Astrocyte of the cerebellum (primary cell): ENCODE measurements around the gene UBE3C.

Source experiments
- DNase-seq: peaks from one replicate; pipeline ENCODE4 v3.0.0-alpha.2; 2011; ENCODE audit warnings: low read depth
- H3K4me3 ChIP-seq: 2 replicates; pipeline ENCODE4 v1.5.1; 2011; ENCODE audit warnings: mild to moderate bottlenecking, low read depth, low read length, moderate library complexity
- in situ Hi-C: cut with HindIII; loops from 2 replicates; pipeline ENCODE4 v1.10.0; 2017; ENCODE audit warnings: low sequenced_read_pairs
- TF ChIP-seq, protein P1 (sequence below): IDR thresholded peaks from 2 replicates; pipeline ENCODE4 v1.5.1; 2012; ENCODE audit warnings: low read length, low read depth, moderate library complexity, mild to moderate bottlenecking; ENCODE audit errors: missing control alignments

UBE3C gene

DNA sequence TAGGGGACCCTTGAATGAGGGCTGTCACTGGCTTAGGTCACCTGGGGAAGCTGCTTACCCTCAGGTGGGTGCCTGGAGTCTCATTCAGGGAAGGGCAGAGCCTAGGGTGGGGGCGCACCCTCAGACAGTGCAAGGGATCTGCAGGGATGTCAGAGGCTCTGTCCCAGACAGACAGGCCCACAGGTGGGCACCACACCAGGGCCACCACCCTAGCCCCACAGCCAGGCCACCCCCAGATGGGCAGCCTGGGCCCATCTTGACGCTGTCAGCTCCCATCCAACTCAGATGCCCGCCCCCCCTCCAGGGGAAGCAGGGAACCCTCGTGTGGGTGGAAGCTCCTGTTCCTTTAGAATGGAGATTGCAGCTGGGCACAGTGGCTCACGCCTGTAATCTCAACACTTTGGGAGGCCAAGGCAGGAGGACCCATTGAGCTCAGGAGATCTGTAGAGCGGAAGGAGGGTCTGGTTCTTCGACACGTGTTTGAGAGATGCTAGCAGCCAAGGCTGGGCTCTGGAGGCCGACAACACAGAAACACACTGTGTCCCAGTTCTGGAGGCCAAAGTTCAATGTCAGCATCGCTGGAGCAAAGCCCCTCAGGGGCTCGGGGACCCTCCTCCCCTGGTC, 139.6 kb downstream of the UBE3C start:
- DNase-seq: no peak
- TF ChIP-seq, protein P1, sequence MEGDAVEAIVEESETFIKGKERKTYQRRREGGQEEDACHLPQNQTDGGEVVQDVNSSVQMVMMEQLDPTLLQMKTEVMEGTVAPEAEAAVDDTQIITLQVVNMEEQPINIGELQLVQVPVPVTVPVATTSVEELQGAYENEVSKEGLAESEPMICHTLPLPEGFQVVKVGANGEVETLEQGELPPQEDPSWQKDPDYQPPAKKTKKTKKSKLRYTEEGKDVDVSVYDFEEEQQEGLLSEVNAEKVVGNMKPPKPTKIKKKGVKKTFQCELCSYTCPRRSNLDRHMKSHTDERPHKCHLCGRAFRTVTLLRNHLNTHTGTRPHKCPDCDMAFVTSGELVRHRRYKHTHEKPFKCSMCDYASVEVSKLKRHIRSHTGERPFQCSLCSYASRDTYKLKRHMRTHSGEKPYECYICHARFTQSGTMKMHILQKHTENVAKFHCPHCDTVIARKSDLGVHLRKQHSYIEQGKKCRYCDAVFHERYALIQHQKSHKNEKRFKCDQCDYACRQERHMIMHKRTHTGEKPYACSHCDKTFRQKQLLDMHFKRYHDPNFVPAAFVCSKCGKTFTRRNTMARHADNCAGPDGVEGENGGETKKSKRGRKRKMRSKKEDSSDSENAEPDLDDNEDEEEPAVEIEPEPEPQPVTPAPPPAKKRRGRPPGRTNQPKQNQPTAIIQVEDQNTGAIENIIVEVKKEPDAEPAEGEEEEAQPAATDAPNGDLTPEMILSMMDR: no peak
- no peak overlapping the region for H3K4me3 ChIP-seq
- in situ Hi-C loops: no loop called here

DNA sequence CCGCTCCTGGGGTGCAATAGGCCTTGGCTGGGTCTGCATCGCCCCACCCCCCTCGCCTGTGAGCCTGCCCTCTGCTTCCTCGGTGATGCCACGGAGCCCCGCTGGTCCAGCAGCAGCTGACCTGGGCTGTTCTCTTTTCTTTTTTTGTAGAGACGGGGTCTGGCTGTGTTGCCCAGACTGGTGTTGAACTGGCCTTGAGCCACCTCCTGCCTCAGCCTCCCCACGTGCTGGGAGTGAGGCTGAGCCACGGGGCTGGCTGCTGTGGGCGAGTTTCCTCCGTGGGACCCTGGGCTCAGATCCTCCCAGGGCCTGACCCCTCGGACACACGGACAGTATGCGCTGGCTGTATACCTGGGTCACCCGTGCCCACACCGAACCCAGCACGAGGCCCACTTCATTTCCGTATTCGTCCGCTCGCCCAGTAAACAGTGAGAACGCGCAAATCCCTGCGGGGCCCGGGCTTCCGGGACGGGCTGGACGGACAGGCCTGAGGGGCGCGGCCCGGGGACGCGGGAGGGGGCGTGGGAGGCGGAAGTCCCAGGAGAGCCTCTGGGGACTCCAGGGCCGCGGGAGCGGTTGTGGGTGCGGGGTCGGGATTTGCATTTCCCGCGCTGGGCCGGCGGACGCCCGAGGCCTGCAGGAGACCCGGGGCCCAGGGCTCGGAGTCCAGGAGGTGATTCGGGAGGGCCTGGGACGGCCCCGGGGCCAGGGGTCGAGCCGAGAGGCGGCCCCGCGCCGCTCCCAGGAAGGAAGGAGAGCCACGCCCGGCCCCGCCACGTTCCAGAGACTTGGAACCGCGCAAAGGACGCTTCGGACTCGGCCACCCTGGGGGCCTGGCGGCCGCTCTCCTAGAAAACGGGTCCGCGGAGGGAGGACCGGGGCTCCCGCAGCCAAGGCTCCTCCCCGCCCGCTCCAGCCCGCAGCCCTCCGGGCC, 140.3 kb downstream of the UBE3C start:
- peak overlapping the region; percentile 30 for H3K4me3 ChIP-seq
- DNase-seq: no peak

DNA sequence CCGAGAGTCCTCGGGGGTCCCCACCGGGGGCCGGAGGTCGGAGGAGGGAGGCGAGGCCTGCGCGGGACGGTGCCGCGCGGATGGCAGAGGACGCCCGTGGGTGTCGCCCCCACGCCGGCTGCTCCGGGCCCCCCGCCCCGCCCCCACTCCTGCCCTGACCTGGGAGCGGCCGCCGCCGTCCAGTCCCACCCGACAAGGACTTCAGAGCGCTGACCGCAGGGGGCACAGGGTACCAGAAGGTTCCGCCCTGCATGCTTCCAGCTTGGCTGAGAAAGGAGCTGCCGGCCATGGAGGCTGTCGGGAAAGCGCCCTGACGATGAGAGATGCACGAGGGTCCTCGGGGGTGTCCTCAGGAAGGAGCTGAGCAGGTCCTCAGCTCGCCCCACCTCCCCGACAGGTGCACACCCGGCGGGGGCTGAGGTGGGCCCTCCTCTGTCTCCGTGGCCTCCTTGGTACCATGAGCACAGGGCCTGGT, 141.1 kb downstream of the UBE3C start:
- in situ Hi-C loops: no loop called here
- peak overlapping the region; percentile 30 for H3K4me3 ChIP-seq
- DNase-seq: no peak
- TF ChIP-seq, protein P1: no peak

More for the DNA sequence above, 140.3 kb downstream of the UBE3C start:
- in situ Hi-C loops: no loop called here
- TF ChIP-seq, protein P1: no peak

DNA sequence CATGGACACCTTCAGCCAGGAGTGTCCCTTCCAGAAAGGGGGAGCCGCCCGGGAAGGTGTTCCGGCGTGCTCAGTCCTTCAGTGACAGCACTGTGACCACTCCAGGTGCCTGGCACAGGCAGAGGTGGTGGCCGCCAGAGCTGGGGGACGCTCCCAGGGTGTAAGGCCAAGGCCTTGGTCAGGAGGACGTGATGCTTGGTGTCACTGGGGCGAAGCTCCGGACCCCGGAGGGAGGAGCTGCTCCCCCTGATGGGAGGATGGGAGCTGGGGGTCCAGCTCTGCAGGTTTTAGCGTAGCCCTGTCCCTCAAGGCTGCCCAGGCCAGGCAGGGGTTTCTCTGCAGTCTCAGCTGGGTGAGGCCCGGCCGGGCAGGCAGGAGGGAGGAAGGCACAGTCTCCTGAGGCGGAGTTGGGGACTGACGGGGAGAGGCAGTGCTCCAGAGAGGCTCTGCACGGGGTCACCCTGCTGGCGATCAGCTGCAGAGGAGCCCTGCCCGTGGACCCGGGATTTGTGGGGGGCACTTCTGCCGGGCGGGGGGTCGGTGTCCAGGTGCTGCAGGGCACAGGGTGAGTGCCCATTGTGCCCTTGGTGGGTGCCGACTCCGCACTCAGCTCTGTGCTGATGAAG, 141.6 kb downstream of the UBE3C start:
- H3K4me3 ChIP-seq: no peak overlapping the region
- DNase-seq: no peak
- TF ChIP-seq, protein P1: no peak
- in situ Hi-C loops: no loop called here

DNA sequence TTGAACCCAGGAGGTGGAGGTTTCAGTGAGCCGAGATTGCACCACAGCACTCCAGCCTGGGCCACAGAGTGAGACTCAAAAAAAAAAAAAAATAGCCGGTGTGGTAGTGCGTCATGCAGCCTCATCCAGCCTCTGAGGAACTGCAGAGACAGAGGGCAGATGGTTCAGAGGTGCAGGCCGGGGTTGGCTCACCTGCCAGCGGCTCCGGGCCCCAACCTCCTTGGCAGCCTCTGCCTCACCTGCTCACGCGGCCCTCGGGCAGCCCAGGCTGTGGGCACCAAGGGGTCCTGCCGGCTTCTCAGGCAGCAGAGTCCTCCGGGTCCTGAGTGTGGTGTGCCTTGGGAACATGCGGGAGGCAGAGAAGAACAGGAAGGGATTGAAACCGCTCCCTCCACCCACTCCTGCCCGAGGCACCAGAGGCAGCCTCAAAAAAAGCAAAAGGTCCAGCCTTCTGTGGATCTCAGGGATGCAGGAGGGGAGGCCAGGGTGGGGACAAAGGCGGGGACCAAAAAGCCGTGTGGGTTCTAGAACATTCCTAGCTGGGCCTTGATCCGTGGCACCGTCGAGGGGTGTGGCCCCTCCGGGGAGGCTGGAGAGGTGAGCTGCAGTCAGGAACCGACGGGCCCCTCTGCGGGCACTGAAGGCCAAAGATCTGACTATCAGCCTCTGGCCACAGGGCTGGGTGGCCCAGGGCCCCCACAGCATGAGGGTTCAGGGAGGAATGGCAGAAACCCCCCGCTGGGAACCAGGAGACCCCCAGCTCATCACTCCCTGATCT, 142.7 kb downstream of the UBE3C start:
- H3K4me3 ChIP-seq: no peak overlapping the region
- no peak for DNase-seq
- TF ChIP-seq, protein P1: no peak
- in situ Hi-C loops: no loop called here
